ENCODE results near the gene LUC7L. TPM values are rescaled to one million over a fixed set of nuclear protein-coding genes. Genes with fewer than 3 reads are reported as not detected.
"Not testable (repeated sequence)": the region's sequence is repeated elsewhere in the genome, so short reads cannot be mapped to it uniquely, and the experiment has no call there.

The LUC7L gene
- total RNA-seq, 6 donors from 2014 or later: 57.9 to 394 (median 108) TPM

- H3K27ac ChIP-seq; ATAC-seq (ENCODE audit: low FRiP score in 2 of 2); H3K9me3 ChIP-seq; H3K36me3 ChIP-seq; H3K4me3 ChIP-seq; DNase-seq: not testable (repeated sequence)
- 90 to 92% methylated on average over 5 to 9 of the region's 10 CpGs for WGBS, 2 donors
- Histone ChIP-seq H3K27me3 (peaks cover 2 to 33% (median 22%) of the 10 kb centered on the region in 4 donors), H3K4me1 (peaks cover 14 to 18% (median 17%) of the 10 kb centered on the region in 4 donors)
These were observed 66.1 kb downstream of the LUC7L start for GRCh38 chr16:163139-163538.

GRCh38 chr16:162271-162991, 66.8 kb downstream of the LUC7L start:
- TF ChIP-seq POLR2AphosphoS5 (IDR thresholded peaks at IDR 0.05) (no peak), POLR2A (IDR thresholded peaks at IDR 0.05) (no peak), EP300 (IDR thresholded peaks at IDR 0.05) (no peak), CTCF (IDR thresholded peaks at IDR 0.05) (no peak)
- 82 to 87% methylated on average over 12 to 13 of the region's 13 CpGs for WGBS, 2 donors
- H3K27me3 ChIP-seq: peaks cover 2 to 26% (median 19%) of the 10 kb centered on the region in 4 donors

GRCh38 chr16:160691-161190, 68.5 kb downstream of the LUC7L start:
- Histone ChIP-seq H3K4me1 (peaks cover 9% of the 10 kb centered on the region in 4 donors), H3K27ac (no peak overlapping the region), H3K4me3 (no peak overlapping the region), H3K27me3 (peaks cover 0 to 9% (median 5%) of the 10 kb centered on the region in 4 donors), H3K36me3 (no peaks in the 10 kb centered on the region), H3K9me3 (no peaks in the 10 kb centered on the region)
- 49 to 64% methylated on average over 7 to 14 of the region's 18 CpGs for WGBS, 2 donors
- ATAC-seq (ENCODE audit: low FRiP score in 2 of 2): no peak
- DNase-seq: no peak
- TF ChIP-seq EP300 (IDR thresholded peaks at IDR 0.05): no peak
- TF ChIP-seq CTCF (IDR thresholded peaks at IDR 0.05): no peak
- TF ChIP-seq POLR2AphosphoS5 (IDR thresholded peaks at IDR 0.05): no peak
- TF ChIP-seq POLR2A (IDR thresholded peaks at IDR 0.05): no peak

More at GRCh38 chr16:162271-162991, 66.8 kb downstream of the LUC7L start:
- H3K27ac ChIP-seq: no peak overlapping the region
- H3K36me3 ChIP-seq: no peaks in the 10 kb centered on the region
- ATAC-seq (ENCODE audit: low FRiP score in 2 of 2) (no peak), DNase-seq (no peak)
- no peaks in the 10 kb centered on the region for H3K9me3 ChIP-seq
- peaks cover 14 to 18% (median 17%) of the 10 kb centered on the region in 4 donors for H3K4me1 ChIP-seq
- no peak overlapping the region for H3K4me3 ChIP-seq

- H3K27me3 ChIP-seq; H3K4me3 ChIP-seq; ATAC-seq (ENCODE audit: low FRiP score in 2 of 2); H3K36me3 ChIP-seq; DNase-seq; H3K27ac ChIP-seq; H3K4me1 ChIP-seq; H3K9me3 ChIP-seq: not testable (repeated sequence)
- 82% methylated on average over 6 of the region's 20 CpGs; no CpG with 5 or more reads in 1 of the 2 donors for WGBS, 2 donors
These were observed 69.0 kb downstream of the LUC7L start for GRCh38 chr16:160242-160641.

GRCh38 chr16:159136-159849, 70.0 kb downstream of the LUC7L start:
- Histone ChIP-seq H3K27ac (no peak overlapping the region), H3K4me1 (peaks cover 7 to 9% (median 8%) of the 10 kb centered on the region in 4 donors), H3K4me3 (no peak overlapping the region), H3K27me3 (peaks cover 0 to 5% (median 4%) of the 10 kb centered on the region in 4 donors), H3K36me3 (no peaks in the 10 kb centered on the region), H3K9me3 (no peaks in the 10 kb centered on the region)
- TF ChIP-seq POLR2AphosphoS5 (IDR thresholded peaks at IDR 0.05) (no peak), CTCF (IDR thresholded peaks at IDR 0.05) (no peak), POLR2A (IDR thresholded peaks at IDR 0.05) (no peak), EP300 (IDR thresholded peaks at IDR 0.05) (no peak)
- 36 to 37% methylated on average over 6 of the region's 6 CpGs for WGBS, 2 donors
- DNase-seq (no peak), ATAC-seq (ENCODE audit: low FRiP score in 2 of 2) (no peak)

All from upper lobe of left lung (tissue), 6 donors.